HG02981 (cell line): ENCODE measurements around the gene PTPRN2.
A peak's percentile ranks its signal among the peaks of the same experiment; 100 is the strongest.
"Not testable (repeated sequence)": the region's sequence is repeated elsewhere in the genome, so short reads cannot be mapped to it uniquely, and the experiment has no call there.

ENCODE experiments used
- ATAC-seq: cut with Tn5 transposase; IDR thresholded peaks from one replicate; pipeline ENCODE4 v1.9.1; 2021; ENCODE audit warnings: mild to moderate bottlenecking, moderate library complexity; ENCODE audit not compliant: unreplicated experiment

Gene PTPRN2

DNA sequence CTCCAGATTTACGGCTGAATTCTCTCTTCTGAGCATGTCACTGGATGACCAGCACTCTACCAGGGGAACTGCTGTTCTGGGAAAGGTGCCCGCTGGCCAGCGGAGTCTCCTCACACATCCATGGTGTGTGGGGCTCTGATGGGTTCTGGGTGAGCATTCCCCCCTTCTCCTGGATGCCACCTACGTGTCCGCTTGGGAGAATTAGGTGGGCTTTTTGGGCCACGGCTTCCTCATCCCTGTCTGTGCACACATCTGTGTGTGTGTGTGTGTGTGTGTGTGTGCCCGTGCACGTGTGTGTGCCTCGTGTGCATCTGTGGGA is 1087.8 kb downstream of the PTPRN2 start:
- no peak for ATAC-seq

DNA sequence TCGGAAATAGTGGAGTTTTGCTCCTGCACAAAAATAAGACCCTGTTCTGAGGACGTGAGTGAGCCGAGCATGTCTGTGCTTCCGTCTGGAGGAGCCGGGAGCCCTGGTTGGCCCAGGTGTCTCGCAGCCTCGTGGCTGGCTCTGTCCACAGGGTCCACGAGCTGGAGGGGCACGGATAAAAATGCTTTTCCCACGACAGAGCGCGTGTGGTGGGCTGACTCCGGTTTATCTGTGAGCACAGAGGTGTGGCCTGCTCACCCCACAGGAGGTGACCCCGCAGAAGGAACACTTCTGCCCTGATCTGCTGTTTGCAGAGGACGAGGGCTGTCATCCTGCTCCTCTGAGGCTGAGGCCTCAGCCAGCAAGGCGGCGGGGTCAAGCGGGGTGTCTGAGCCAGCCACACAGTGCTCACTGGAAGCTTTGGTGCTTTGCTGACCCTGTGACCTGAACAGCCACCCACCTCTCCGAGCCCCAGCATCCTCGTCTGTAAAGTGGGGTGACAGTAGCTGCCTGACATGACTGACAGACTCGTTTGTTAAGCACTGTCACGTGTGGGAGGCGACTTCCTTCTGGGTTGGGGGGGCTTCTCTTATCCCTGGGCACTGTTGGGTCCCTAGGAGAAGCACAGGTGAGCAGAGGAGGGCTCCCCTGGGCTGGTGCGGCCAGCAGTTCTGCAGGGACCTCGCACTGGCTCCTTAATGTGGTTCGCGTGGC is 1088.3 kb downstream of the PTPRN2 start:
- no peak for ATAC-seq

DNA sequence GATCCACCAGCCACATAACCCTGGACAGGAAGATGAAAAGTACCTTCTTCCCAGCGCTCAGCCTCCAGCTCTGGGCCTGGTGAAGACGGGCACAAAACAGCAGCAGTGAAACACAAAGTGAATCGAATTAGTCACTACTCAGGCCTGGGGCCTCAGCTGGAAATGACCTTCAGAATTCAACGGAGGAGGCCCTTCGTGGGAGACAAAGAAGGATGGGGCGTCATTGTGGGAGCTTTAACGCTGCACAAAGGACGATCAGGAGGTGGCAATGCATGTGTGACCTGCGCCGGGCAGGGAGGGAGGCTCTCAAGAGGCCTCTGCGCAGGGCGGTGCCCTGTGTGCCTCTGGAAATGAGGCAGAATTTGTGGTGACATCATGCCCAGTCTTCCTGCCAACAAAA is 1089.0 kb downstream of the PTPRN2 start:
- no peak for ATAC-seq

DNA sequence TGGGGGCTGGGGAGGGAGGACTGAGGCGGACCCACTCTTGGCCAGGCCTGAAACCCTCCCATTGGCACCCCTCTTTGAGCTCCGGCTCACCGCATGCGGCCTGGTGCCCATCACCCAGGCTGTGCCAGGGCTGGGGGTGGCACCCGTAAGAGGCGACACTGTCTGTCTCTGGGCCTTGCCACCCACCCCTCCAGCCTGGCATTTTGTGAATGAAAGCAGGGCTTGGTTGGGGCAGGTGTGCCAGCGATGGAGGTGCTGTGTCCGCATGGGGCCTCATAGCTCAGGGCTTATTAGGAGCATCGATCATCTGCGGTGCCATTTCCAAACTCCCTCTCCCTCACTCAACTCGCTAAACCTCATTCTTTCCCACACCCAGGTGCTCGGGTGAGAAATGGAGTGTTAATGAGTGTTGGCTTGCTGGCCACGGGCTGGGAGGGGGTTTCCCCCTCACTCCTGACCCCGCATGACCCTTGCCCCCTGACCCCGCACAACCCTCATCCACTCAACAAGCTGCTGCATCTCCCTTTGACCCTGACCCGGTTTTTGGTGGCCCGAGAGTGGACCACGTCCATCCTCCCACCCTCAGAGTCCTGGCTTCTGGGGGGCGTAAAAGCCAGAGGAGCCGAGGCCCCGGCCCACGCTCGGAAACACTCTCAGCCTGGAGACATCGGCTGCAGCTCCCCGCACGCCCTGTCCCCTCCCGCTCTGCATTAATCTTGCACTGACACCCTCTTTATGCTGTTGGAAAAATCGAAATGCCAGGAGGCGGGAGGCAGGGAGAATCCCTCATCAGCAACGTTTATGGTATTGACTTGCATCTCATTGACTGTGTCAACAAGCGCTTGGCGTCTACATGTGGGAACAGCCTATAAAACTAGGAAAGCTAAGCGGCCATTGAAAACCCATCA is 1089.6 kb downstream of the PTPRN2 start:
- ATAC-seq, result no peak

DNA sequence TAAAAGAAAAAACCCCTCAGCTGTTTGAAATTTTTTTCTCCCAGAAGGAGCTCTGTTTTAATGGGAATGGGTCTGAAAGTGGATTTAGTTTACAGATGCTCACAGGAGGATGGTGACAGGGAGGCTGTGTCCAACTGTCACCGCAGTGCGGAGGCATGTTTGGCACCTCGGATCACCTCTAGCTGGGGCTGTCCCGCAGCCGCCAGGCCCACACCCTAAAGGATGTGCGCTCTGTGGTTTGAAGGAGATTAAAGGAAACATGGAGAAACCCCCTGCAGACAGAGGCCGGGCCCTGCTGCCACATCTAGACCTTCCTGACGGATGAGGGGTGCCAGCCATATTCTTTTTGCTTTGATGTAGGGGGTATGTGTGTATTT is 1090.3 kb downstream of the PTPRN2 start:
- no peak for ATAC-seq

DNA sequence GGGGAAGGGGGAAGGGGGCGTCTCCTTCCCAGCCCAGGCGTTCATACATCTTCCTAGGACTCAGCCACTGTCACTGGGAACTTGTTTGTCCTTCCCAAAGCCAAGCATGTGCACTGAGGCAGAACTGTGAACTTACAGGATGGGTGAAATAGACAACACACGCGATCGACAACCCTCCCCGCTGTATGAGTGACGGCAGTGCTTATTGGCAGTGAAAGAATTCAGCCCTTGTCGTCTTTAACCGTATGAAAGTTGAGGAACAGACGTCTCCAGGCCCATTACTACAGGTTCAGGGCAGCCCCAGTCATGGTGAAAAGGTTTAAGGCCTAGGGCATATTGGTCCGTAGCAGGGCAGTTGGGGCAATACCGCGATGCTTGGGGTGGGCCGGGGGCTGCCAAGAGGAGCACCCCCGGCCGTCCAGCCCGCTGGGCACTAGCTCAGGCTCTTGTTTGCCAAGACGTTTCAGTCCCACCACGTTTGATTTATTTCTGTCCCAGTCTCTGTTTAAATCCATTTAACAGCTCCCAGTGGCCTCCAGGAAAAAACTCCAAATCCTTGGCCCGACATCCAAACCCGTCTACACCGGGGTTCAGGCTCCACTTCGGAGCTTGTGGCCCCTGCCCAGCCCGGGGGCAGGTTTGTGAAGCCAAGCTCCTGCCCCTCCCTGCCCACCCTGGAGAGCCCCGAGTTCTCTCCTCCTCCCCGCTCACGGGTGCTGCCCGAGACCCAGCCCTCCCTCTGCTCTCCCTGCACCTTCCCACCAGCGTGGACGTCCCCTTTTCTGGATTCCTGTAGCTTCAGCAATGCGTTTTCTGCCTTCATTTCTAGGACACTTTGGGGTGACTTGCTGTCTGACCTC is 1091.0 kb downstream of the PTPRN2 start:
- no peak for ATAC-seq

DNA sequence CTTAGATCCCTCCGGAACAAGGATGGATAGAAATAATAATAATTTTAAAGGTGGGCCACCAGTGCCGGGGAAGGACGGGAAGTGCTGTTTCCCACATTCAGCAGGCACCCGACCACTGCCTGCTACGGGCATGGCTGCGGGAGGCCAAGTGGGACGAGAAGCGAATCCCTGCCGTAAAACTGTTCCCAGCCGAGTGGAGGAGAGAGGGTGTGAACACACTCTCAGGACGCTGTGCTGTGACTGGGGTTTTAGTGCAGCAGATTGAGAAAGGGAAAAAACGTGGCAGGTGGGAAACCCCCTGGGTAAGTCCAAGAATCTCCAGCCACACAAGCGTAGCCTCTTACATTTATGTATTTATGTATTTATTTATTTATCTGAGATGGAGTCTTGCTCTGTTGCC is 1092.0 kb downstream of the PTPRN2 start:
- ATAC-seq, result no peak

DNA sequence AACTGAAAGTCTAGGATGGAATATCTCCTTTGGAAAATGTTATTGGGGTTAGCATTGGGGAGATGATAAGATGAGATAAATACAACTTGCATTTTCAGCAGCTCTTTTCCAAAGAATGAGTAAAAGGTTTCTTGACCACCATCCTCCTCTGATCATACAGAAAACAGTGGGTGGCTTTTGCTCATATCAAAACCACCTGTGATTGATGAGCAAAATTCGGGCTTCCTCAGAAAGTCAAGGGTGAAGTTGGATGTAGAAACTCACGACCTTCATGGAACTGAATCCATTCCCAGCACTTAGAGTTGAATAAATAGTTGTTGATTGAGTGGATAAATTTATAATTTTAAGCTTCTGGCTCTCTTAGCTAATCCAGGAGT is 1092.5 kb downstream of the PTPRN2 start:
- no peak for ATAC-seq

DNA sequence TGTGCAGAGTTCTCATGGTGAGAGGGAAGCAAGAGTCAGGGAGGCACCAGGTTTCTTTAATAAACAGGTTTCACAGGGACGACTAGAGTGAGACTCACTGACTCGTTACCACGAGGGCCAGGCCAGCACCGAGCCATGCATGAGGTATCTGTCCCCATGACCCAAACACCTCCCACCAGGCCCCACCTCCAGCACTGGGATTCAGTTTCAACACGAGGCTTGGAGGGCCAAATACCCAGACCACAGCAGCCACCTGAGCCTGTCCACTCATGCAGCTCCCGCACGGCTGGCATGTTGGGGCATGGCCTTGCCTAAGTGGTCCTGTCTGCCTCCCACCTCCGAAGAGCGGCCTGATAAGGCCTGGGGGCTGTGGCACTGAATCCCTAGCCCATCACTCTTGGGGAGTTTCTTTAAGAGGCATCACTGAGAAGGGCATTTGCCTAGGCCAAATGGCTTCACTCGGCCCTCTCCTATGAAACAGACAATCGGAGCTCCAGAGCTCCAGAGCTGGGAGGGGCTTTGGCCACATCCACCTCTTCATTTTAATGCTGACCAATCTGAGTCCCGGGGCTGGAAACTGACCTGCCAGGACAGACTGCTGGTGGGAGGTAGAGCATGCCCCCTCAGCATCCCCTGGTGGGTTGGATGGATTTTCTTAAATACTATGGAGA is 1093.0 kb downstream of the PTPRN2 start:
- no peak for ATAC-seq

DNA sequence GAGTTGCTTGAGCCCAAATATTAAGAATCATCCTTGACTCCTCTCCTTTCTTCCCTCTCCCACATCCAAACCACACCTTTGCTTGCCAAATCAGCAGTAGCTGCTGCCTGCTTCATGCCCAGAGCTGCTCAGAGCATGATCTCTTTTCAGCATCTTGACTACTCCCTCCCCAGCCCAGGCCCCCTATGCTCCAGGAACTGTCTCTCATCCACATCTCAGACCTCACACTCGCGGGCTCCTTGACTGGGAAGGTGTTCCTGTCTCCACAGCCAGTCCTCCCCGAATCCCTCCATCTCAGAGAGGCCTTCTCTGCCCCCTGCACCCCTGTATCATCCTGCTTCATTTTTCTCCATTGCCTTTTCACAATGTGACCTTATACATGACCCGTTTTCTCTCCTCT is 1093.8 kb downstream of the PTPRN2 start:
- no peak for ATAC-seq

DNA sequence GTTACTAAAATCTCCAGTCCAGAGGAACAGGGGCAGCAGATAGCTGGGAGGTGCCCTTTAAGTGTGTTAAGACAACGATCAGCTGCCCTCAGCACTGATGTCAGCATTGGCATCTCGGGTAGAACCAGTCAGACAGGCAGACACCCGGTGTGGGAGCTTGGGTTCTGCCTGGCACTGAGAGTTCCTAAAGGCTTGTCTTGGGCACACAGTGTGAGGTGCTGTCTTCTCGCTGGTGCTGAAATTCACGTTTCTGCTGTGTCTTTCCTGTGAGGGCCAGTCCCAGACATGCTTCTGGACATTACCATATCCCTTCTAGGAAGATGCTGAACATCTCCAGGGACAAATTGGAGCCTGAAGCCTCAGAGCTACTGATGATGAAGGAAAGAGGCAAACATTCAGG is 1094.6 kb downstream of the PTPRN2 start:
- no peak for ATAC-seq

DNA sequence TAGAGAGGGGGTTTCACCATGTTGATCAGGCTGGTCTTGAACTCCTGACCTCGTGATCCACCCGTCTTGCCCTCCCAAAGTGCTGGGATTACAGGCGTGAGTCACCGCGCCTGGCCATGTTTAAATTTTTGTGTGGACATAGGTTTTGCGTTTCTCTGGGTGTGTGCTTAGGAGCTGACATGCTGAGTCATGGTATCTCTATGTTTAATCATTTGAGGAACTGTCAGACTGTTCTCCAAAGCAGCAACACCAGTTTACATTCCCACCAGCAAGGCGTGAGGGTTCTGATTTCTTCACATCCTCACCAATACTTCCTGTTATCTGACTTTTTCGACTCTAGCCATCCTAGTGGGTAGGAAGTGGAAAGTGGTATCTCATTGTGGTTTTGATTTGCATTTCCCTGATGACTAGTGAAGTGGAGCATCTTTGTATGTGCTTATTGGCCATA is 1097.1 kb downstream of the PTPRN2 start:
- ATAC-seq, result peak; percentile 57

DNA sequence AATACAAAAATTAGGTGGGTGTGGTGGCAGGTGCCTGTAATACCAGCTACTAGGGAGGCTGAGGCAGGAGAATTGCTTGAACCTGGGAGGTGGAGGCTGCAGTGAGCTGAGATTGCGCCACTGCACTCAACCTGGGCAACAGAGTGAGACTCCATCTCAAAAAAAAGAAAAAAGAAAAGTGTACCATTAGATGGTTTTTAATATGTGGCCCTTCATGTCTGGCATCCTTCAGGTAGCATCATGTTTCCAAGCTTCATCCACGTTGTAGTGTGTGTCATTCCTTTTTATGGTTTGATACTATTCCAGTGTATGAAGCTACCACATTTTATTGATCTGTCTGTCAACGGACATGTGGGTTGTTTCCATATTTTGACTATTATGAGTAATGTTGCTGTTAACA is 1097.8 kb downstream of the PTPRN2 start:
- ATAC-seq, result not testable (repeated sequence)
